ENCODE measurements around the gene HERC3.

The HERC3 gene

GRCh38 chr4:88722828-88723227, 130.5 kb downstream of the HERC3 start:
- no peak for DNase-seq

DNA sequence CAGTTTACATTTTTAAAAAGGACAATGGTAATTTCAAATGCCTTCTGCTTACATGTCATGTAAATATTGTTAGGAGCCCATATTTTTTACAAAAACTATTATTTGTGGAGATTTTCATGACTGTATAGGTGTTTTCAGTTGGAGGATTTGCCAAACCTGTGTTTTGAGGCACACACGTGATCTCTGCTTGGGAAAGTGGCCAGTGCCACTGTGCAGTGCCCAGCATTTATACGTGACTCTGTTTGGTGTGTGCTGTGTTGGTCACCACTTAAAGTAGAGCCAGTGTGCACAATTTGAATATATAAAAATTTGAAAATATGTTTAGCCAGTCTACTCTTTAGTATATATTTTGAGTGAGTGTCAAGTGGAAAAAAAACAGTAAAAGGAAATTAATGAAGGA, 132.1 kb downstream of the HERC3 start:
- no peak for DNase-seq

DNA sequence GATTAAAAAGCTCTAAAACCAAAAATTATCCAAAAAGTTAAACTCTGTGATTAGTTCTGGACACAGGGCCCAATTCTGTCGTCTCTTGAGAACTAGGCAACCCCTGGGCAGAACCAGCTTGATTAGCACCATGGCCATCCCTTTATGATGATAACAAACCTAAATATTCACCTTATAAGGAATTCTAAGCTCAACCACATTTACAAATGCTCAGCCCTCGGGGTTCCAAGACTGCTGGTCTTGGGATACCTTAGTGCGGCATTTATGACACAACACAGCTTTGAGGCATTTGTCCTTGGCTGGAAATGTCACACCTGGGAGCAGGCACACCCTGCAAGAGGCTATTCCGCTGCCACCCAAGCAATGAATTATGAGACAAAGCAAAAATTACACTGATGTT, 132.9 kb downstream of the HERC3 start:
- no peak for DNase-seq

GRCh38 chr4:88725986-88726385, 133.7 kb downstream of the HERC3 start:
- DNase-seq = no peak

- no peak for DNase-seq
These were observed 135.9 kb downstream of the HERC3 start for GRCh38 chr4:88728146-88728545.

DNA sequence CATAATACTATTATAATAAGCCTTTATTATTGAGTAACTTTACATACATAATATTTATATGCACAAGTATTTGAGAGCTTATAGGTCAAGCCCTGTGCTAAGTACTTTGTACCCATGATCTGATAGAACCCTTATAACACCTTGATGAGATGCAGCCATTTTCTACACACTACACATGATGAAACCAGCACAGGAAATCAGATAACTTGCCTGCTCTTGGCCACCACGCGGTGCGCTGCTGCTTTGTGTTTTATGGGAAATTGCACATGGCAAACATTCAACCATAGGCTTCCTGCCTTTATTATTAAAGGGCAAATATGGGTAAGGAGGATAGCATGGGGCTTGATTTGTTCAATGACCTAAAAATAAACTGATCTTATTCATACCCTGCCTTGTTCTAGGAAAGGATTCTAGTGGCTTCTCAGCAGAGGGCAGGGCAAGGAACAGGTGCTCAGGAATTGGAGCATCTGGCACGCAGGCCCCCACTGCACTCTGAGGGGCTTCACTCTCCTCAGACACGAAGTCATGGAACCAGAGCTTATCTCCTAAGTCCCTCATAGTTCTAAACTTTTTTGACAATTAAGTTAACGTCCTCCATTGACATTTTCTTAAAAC, 137.0 kb downstream of the HERC3 start:
- DNase-seq = no peak

- no peak for DNase-seq
These were observed 138.5 kb downstream of the HERC3 start for GRCh38 chr4:88730811-88731210.

DNA sequence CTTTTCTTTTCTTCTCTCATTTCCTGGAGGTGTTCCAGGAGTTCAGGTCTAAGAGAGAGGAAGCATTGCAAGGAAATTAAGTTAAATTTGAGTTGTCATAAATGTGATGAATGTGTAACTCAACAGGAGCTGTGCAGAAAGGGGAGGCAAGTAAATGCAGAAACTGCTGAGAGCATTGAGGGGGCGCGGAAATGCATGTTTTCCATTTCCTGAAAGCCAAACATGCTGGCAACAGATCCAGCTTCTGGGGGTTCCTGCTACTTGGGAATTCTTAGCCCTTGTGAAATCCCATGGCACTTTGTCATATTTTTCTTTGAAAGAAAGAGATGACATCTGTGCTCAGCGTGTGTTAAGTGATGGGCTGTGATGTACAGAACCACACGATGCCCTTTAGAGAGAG, 139.1 kb downstream of the HERC3 start:
- DNase-seq = no peak

GRCh38 chr4:88732714-88733368, 140.6 kb downstream of the HERC3 start:
- no peak for DNase-seq

DNA sequence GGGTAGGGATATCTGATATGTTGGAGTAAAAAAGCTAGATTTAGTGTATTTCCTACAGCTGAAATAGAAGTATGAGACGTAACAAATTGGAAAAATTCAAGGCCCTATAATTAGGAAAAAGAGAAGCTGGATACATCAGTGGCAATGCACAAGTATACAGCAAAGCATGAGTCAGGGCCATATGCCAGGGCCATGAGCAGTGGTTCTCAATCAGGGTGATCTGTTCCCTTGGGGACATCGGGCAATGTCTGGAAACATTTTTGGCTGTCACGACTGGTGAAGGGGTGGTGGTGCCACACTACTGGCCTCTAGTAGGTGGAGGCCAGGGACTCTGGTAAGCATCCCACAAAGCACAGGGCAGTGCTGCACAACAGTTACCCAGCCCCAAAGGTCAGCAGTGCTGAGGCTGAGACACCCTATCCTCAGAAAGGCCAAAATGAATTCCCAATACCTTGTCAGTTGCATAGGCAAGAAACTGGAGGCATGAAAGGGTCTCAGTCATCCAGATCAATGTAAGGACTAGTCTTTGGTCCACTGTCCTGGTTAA, 142.2 kb downstream of the HERC3 start:
- no peak for DNase-seq

GRCh38 chr4:88735564-88735963, 143.3 kb downstream of the HERC3 start:
- DNase-seq = no peak

DNA sequence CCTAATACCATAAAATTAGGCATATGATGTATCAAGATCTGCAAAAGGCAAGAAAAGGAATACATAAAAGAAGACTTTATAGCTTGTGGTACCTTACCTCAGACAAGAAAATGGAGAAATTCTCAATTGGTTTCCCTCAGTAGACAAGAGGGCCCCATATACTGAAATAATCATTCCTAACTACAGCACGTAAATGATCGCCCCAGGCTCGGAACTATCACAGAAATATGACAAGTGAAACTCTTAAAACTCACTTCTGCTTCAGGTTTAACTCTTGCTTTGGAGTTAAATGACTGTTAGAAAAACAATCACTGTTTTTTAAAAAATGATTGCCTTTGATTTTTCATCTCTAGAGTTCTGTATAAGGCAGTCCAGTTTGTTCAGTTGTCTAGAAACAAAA, 144.0 kb downstream of the HERC3 start:
- DNase-seq = no peak

DNA sequence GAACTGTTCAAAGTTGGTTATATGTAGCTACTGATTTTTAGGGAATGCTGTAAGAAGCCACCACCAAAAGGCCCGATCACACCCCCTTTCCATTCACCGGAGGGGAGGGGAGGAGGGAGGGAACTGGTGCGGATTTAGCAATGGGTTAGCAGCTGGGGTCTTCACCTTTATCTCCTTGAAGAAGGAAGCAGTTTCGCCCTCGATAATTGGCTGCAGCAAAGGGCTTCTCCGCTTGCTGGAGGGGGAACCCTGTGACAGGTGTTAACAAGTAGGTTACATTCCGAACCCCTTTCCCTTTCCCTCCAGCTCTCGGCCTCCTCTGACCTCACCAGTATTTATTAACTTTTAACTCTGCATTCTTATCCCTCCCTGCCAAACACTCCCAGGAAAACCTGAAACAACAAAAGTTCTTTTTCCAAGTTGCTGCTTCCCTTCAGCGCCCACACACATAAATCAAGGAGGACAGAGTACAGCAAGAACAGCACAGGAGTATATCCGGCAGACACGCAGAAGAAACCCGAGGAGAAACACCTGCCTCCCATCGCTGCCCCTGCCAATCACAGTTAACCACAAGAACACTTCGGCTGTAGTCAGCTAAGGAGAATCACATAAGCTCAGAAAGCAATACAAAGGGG, 145.1 kb downstream of the HERC3 start:
- DNase-seq = no peak

- no peak for DNase-seq
These were observed 145.9 kb downstream of the HERC3 start for GRCh38 chr4:88738180-88738579.

GRCh38 chr4:88742561-88742960, 150.3 kb downstream of the HERC3 start:
- DNase-seq = no peak

- no peak for DNase-seq
These were observed 151.4 kb downstream of the HERC3 start for GRCh38 chr4:88743696-88744095.

DNA sequence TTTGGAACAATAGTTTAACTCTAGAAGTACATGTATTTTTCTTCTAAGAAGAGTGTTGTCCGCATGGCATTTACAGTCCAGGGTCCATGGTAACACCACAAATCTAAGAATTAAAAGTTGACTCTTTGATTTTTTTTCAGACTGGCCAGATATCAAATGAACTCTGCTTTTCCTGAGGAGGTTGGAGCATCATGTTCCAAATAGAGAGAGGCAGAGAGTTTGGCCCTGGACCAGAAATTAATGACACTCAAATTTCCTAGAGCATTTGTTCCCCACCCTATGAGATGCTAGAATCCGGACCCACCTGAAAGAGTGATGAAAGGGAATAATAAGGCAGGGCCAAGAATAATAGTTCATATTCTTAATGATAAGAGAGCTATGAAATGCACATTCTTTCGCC, 152.3 kb downstream of the HERC3 start:
- DNase-seq = no peak

DNA sequence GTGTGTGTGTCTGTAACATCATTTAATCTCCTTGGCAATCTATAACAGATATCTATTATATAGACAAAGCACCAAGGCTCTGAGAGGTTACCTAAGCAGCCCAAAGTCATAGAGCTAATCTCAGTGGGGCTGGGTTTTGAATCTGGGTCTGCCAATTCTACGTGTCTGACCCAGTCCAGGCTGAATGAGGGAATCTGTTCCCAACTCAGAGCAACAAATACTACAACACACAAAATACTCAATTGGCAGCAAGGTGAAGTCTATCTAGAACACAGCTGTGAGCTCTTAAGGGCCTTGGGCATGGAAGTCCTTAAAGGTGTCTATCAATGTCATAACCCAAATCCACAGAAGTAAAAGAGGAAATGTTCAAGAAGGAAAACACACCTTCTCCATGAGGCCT, 152.9 kb downstream of the HERC3 start:
- DNase-seq = no peak

GRCh38 chr4:88745581-88746163, 153.4 kb downstream of the HERC3 start:
- DNase-seq = no peak

DNA sequence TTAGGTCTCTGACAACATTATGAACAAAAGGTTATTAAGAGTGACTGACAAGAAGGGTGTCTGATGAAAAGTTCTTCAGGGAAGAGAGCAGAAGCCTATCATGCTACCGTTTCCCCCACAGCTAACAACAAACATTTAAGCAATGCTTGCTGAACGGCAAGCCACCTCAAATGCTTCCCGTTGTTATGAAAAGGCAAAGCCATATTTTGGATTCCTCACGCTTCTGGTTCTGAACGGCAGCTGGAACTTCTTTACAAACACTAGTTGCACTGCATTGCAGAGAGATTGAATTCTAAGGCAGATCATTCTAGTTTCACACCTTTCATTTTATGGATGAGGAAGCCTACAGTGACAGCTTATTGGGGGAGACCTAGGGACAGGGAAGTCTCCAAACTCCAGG, 153.9 kb downstream of the HERC3 start:
- DNase-seq = no peak

GRCh38 chr4:88747351-88747750, 155.1 kb downstream of the HERC3 start:
- no peak for DNase-seq

- DNase-seq = no peak
These were observed 158.1 kb downstream of the HERC3 start for GRCh38 chr4:88750369-88750768.

GRCh38 chr4:88751258-88752075, 159.2 kb downstream of the HERC3 start:
- no peak for DNase-seq

Data from NCI-H1436 (cell line).